ENCODE results near the gene SGMS1.
"Not testable (repeated sequence)": the region's sequence is repeated elsewhere in the genome, so short reads cannot be mapped to it uniquely, and the experiment has no call there.

The SGMS1 gene

DNA sequence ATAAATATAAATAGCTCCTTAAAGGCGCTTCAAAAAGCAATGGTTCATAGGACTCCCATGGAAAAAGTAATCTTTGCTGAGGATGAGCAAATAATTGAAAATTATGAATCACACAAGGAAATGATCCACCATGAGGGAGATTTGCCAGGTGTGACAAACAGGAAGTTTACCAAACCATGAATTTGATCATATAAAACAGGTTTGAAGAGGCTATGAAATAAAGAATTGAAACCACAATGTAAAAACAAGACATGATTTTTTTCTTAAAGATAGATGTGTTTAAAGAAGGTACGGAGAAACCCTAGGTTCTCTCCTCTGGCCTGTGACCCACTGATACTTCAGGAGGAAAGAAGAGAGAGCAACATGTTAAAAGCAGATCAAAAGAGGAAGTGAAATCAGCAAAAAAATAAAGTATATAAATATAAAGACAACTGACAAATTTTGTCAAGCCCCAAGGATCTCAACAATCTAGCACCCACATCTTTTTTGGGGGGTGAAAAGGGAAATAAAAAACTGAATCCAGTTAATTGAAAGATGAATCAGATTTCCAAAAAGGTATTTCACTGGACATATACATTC lies 261.1 kb downstream of the SGMS1 start:
- TF ChIP-seq, protein P1, sequence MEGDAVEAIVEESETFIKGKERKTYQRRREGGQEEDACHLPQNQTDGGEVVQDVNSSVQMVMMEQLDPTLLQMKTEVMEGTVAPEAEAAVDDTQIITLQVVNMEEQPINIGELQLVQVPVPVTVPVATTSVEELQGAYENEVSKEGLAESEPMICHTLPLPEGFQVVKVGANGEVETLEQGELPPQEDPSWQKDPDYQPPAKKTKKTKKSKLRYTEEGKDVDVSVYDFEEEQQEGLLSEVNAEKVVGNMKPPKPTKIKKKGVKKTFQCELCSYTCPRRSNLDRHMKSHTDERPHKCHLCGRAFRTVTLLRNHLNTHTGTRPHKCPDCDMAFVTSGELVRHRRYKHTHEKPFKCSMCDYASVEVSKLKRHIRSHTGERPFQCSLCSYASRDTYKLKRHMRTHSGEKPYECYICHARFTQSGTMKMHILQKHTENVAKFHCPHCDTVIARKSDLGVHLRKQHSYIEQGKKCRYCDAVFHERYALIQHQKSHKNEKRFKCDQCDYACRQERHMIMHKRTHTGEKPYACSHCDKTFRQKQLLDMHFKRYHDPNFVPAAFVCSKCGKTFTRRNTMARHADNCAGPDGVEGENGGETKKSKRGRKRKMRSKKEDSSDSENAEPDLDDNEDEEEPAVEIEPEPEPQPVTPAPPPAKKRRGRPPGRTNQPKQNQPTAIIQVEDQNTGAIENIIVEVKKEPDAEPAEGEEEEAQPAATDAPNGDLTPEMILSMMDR (IDR thresholded peaks at IDR 0.05; ENCODE audit: low read depth, low read length), result no peak
- DNase-seq (ENCODE audit: low read depth in 2 of 2), result peak in 1 of 2 donors; percentile 62
- H3K4me3 ChIP-seq (replicated peaks in 1 of 2; ENCODE audit: low read depth in 2 of 2, low read length in 2 of 2), result no peak overlapping the region

DNA sequence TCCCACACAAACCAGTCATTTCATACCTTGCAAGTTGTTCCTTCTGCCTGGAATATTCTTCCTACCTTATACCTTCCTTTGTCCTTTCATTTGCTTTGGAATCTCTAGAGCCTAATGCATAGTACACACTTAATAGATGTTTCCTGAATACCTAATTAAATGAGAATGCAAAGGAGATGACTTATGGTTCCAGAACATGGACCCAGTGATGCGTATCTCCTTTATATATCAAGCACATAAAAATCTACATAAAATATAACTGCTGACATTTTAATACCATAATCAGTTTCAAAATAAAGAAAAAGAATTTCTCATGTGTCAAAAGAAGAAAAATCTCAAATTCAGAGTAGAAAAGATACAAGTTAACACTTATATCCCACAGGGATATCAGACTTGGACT lies 261.8 kb downstream of the SGMS1 start:
- H3K4me3 ChIP-seq (replicated peaks in 1 of 2; ENCODE audit: low read depth in 2 of 2, low read length in 2 of 2), result no peak overlapping the region

DNA sequence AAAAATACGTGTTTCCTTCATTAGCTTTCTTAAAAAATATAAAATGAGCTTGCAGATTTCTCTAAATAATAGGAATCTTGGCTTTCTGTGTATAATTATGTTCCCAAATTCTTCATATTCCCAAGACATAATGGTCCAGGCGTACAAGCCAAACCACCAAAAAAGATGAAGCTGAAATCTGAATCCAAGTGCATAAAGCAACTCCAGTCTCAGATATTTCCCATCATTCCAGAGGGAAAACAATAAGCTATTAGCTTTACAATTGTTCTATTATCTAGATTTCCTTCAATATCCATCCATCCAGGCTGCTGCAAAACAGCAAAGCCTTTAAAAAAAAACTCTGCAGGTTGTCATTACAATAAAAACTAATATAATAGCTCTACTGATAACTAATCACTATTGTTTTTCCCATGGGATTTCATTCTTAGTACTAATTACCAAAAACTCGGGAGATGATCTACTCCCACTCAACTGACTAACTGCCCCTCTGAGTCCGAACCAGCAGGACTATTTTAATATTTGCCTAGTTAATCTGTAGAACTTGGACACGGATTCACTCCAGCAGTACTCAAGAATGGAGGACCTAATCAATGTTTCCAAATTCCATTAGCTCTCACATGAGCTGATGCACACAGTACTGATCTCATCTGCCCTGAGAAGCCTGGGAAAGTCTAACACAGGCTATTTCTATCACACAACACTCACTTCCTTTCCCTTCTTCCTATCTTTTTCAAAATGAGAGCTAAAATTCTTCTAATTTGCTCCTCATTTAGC lies 263.5 kb downstream of the SGMS1 start:
- TF ChIP-seq, protein P1 (IDR thresholded peaks at IDR 0.05; ENCODE audit: low read depth, low read length), result no peak
- no peak overlapping the region for H3K4me3 ChIP-seq (replicated peaks in 1 of 2; ENCODE audit: low read depth in 2 of 2, low read length in 2 of 2)
- DNase-seq (ENCODE audit: low read depth in 2 of 2), result peak; percentile 46 to 55

More for the DNA sequence above, 261.8 kb downstream of the SGMS1 start:
- no peak for DNase-seq (ENCODE audit: low read depth in 2 of 2)
- TF ChIP-seq, protein P1 (IDR thresholded peaks at IDR 0.05; ENCODE audit: low read depth, low read length), result no peak

DNA sequence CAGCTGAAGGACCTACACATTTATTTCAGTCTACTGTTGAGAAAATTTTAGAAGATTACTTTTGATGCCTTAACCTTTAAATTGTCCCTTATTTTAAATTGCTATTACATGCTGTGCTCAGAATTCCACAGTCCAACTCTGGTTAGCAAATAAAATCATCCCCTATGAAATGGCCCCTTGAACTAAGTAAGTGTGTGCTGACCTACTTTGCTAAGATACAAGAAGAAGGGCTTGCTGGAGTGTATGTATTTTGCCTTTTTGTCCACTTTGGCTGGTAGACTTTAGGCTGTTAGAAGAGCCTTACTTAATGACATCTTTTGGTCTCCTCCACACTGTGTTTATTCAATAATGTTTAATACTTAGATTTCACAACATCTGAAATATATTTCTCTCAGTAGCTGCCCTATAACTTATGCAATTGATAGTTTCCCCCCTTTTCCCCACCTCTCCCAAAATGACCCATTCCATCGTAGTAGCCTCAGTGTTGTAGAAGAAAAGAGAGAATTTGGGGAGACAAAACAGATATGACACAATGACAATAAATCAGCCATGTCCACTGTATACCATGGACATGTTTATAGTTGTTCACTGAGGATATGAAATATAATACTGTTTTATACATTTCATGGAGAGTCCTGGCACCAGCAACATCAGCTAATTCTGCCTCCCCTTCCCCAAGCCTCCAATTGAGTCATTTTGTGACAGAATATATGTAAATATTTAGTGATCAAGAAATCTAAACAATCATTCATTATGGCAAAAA lies 264.6 kb downstream of the SGMS1 start:
- TF ChIP-seq, protein P1 (IDR thresholded peaks at IDR 0.05; ENCODE audit: low read depth, low read length), result no peak
- no peak for DNase-seq (ENCODE audit: low read depth in 2 of 2)
- H3K4me3 ChIP-seq (replicated peaks in 1 of 2; ENCODE audit: low read depth in 2 of 2, low read length in 2 of 2), result no peak overlapping the region

DNA sequence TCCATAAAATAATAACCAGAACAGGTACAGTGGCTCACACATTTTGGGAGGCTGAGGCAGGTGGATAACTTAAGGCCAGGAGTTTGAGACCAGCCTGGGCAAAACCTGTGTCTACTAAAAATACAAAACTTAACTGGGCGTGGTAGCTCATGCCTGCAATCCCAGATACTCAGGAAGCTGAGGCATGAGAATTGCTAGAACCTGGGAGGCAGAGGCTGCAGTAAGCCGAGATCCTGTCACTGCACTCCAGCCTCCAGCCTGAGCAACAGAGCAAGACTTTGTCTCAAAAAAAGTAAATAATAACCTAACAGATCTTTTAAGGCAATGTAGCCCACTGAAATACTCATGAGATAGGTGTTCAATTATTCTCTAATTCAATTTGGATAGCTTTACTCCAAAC lies 265.3 kb downstream of the SGMS1 start:
- DNase-seq (ENCODE audit: low read depth in 2 of 2), result no peak
- H3K4me3 ChIP-seq (replicated peaks in 1 of 2; ENCODE audit: low read depth in 2 of 2, low read length in 2 of 2), result no peak overlapping the region
- TF ChIP-seq, protein P1 (IDR thresholded peaks at IDR 0.05; ENCODE audit: low read depth, low read length), result no peak

DNA sequence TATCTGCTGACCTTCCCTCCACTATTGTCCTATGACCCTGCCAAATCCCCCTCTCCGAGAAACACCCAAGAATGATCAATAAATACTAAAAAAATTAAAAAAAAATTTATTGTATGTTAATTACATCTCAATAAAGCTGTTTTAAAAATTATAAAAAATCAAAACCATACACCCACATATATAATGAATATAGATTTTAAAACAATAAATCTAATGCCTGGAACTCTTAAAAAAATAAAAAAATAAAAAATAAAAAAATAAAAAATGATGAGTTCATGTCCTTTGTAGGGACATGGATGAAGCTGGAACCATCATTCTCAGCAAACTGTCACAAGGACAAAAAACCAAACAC lies 267.3 kb downstream of the SGMS1 start:
- DNase-seq (ENCODE audit: low read depth in 2 of 2), result not testable (repeated sequence)

DNA sequence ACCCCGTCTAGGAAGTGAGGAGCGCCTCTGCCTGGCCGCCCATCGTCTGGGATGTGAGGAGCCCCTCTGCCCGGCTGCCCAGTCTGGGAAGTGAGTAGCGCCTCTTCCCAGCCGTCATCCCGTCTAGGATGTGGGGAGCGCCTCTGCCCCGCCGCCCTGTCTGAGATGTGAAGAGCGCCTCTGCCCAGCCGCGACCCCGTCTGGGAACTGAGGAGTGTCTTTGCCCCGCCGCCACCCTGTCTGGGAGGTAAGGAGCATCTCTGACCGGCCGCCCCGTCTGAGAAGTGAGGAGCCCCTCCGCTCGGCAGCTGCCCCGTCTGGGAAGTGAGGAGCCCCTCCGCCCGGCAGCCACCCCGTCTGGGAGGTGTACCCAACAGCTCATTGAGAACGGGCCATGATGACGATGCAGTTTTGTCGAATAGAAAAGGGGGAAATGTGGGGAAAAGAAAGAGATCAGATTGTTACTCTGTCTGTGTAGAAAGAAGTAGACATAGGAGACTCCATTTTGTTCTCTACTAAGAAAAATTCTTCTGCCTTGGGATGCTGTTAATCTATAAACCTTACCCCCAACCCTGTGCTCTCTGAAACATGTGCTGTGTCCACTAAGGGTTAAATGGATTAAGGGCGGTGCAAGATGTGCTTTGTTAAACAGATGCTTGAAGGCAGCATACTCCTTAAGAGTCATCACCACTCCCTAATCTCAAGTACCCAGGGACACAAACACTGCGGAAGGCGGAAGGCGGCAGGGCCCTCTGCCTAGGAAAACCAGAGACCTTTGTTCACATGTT lies 267.9 kb downstream of the SGMS1 start:
- DNase-seq (ENCODE audit: low read depth in 2 of 2); H3K4me3 ChIP-seq (replicated peaks in 1 of 2; ENCODE audit: low read depth in 2 of 2, low read length in 2 of 2): not testable (repeated sequence)

More for the DNA sequence above, 267.3 kb downstream of the SGMS1 start:
- H3K4me3 ChIP-seq (replicated peaks in 1 of 2; ENCODE audit: low read depth in 2 of 2, low read length in 2 of 2), result not testable (repeated sequence)
